Parathyroid adenoma (tissue), 2 donors: ENCODE data around the gene GPR32.

ENCODE experiments used
- H2AFZ ChIP-seq: fragments of 300-600 bp; sonication (generic); one replicate; pipeline ENCODE4 v1.7.0; 2017; ENCODE audit warnings: antibody characterized with exemption, mild to moderate bottlenecking
- H3K27ac ChIP-seq: fragments of 300-600 bp; sonication (generic); one replicate; pipeline ENCODE4 v1.7.0; 2017
- H3K27me3 ChIP-seq: fragments of 300-600 bp; sonication (generic); one replicate; pipeline ENCODE4 v1.7.0; 2017; ENCODE audit warnings: low read length; ENCODE audit not compliant: control insufficient read depth, insufficient read depth
- H3K36me3 ChIP-seq: fragments of 300-600 bp; sonication (generic); one replicate; pipeline ENCODE4 v1.7.0; 2017; ENCODE audit warnings: low read length; ENCODE audit not compliant: control insufficient read depth, insufficient read depth
- H3K4me1 ChIP-seq: fragments of 300-600 bp; sonication (generic); one replicate; pipeline ENCODE4 v1.7.0; 2017; ENCODE audit warnings: control low read depth
- H3K4me2 ChIP-seq: fragments of 300-600 bp; sonication (generic); one replicate; pipeline ENCODE4 v1.7.0; 2017; ENCODE audit warnings: low read length
- H3K4me3 ChIP-seq: fragments of 300-600 bp; sonication (generic); one replicate; pipeline ENCODE4 v1.7.0; 2017; ENCODE audit warnings: low read depth, low read length
- H3K79me2 ChIP-seq: fragments of 300-600 bp; sonication (generic); one replicate; pipeline ENCODE4 v1.7.0; 2017; ENCODE audit warnings: control low read depth
- H3K9ac ChIP-seq: fragments of 300-600 bp; sonication (generic); one replicate; pipeline ENCODE4 v1.7.0; 2017; ENCODE audit warnings: mild to moderate bottlenecking
- H3K9me3 ChIP-seq: fragments of 300-600 bp; sonication (generic); one replicate; pipeline ENCODE4 v1.7.0; 2017; ENCODE audit warnings: low read length; ENCODE audit not compliant: control insufficient read depth
- TF ChIP-seq, protein P1 (sequence below): fragments of 300-600 bp; sonication (generic); IDR thresholded peaks from one replicate; pipeline ENCODE4 v1.7.0; 2017; ENCODE audit warnings: antibody characterized with exemption, mild to moderate bottlenecking
- donor health status: primary hyperparathyroidism.

GPR32 gene

DNA sequence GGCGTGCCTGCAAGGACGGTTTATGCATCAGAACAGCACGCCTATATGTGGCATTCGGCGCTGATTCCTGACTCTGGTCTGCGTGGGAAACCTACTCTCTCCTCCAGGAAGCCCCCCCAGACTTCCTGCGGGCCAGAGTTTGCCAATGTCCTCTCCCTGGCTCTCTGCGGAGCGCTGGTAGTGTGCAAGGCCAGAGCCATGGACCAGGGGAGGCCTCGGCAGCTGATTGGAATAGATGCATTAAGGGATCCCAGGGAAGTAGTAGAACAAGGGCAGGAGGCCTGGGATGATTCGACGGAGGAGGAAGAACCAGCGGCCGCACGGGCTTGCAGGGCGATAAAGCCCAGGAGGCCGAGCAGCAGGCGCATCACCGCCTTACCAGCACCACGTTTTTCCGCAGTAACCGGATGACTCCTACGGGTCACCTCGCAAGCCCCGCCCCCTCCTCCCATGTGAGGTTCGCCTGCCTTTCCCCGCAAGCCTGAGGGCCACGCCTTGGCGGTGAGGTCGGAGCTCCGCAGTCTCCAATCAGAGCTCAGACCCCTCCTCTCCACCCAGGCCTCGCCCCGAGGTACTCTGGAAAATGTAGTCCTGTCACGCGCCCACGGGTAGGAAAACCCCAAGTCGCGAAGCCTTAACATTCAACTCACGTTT, 42.1 kb upstream of the GPR32 start:
- Histone ChIP-seq H3K9ac (no peak overlapping the region), H3K79me2 (no peaks in the 10 kb centered on the region)

GRCh38 chr19:50729894-50730293, 40.4 kb upstream of the GPR32 start:
- Histone ChIP-seq H3K27me3 (no peaks in the 10 kb centered on the region), H2AFZ (no peak overlapping the region), H3K9ac (no peak overlapping the region), H3K36me3 (no peaks in the 10 kb centered on the region), H3K27ac (no peak overlapping the region), H3K4me1 (no peaks in the 10 kb centered on the region), H3K4me2 (no peak overlapping the region), H3K9me3 (no peaks in the 10 kb centered on the region), H3K79me2 (no peaks in the 10 kb centered on the region), H3K4me3 (no peak overlapping the region)
- TF ChIP-seq, protein P1, sequence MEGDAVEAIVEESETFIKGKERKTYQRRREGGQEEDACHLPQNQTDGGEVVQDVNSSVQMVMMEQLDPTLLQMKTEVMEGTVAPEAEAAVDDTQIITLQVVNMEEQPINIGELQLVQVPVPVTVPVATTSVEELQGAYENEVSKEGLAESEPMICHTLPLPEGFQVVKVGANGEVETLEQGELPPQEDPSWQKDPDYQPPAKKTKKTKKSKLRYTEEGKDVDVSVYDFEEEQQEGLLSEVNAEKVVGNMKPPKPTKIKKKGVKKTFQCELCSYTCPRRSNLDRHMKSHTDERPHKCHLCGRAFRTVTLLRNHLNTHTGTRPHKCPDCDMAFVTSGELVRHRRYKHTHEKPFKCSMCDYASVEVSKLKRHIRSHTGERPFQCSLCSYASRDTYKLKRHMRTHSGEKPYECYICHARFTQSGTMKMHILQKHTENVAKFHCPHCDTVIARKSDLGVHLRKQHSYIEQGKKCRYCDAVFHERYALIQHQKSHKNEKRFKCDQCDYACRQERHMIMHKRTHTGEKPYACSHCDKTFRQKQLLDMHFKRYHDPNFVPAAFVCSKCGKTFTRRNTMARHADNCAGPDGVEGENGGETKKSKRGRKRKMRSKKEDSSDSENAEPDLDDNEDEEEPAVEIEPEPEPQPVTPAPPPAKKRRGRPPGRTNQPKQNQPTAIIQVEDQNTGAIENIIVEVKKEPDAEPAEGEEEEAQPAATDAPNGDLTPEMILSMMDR, result no peak

More for the DNA sequence above, 42.1 kb upstream of the GPR32 start:
- TF ChIP-seq, protein P1, result no peak
- Histone ChIP-seq H2AFZ (no peak overlapping the region), H3K36me3 (no peaks in the 10 kb centered on the region), H3K9me3 (no peaks in the 10 kb centered on the region), H3K4me2 (no peak overlapping the region), H3K27me3 (no peaks in the 10 kb centered on the region), H3K27ac (no peak overlapping the region), H3K4me1 (peaks cover 4% of the 10 kb centered on the region), H3K4me3 (no peak overlapping the region)

DNA sequence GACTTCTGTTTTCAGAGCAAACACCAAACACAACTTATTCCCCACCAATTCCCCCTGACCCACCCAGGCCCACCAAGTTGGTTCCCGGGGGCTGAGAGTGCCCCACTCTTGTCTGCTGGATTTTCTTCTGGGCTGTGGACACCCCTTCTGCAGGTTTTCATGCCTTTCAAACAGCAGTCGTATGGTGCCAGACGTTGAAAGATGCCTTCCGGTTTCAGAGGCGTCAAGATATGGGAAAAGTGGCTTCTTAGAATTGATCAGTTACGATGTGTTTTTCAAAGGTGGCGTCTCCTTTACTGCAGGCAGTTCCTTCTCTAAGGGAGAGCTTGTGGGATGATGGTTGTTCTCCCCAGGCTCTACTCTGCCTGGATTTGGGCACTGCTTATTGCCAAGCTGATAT, 34.4 kb upstream of the GPR32 start:
- H3K9ac ChIP-seq, result no peak overlapping the region
- peak overlapping the region; percentile 8 for H2AFZ ChIP-seq
- H3K4me3 ChIP-seq, result no peak overlapping the region
- no peaks in the 10 kb centered on the region for H3K79me2 ChIP-seq
- H3K4me1 ChIP-seq, result no peaks in the 10 kb centered on the region
- no peak overlapping the region for H3K27ac ChIP-seq
- H3K36me3 ChIP-seq, result no peaks in the 10 kb centered on the region
- no peak overlapping the region for H3K4me2 ChIP-seq
- no peaks in the 10 kb centered on the region for H3K27me3 ChIP-seq
- no peaks in the 10 kb centered on the region for H3K9me3 ChIP-seq
- TF ChIP-seq, protein P1, result no peak

DNA sequence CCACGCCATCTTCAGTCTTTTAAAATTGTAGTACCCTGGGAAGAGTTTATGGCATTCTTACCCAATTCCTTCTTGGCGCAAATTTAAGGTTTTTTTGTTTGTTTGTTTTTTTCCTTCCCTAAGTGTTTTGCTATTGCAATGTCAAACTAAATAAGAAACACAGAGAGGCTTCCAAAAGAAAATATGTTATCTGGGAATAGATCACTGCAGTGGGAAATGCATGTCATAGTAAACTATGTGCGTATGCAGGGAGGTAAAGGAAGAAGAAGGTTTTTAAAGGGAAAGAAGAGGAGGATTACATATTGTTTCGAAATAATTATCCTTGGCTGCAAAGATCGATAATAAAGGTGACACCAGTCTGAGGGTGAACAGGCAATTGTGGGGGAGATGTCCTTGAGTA, 33.9 kb upstream of the GPR32 start:
- Histone ChIP-seq H3K4me1 (no peaks in the 10 kb centered on the region), H3K4me2 (no peak overlapping the region), H3K27me3 (no peaks in the 10 kb centered on the region)

More for the DNA sequence above, 33.9 kb upstream of the GPR32 start:
- no peaks in the 10 kb centered on the region for H3K36me3 ChIP-seq
- H3K9ac ChIP-seq, result no peak overlapping the region
- H3K9me3 ChIP-seq, result no peaks in the 10 kb centered on the region
- H2AFZ ChIP-seq, result no peak overlapping the region
- no peaks in the 10 kb centered on the region for H3K79me2 ChIP-seq
- H3K27ac ChIP-seq, result no peak overlapping the region
- H3K4me3 ChIP-seq, result no peak overlapping the region
- TF ChIP-seq, protein P1, result no peak
